ENCODE data around the gene CFHR2.

The CFHR2 gene

GRCh38 chr1:197001828-197002227, 58.3 kb downstream of the CFHR2 start:
- DNase-seq: no peak

- no peak for DNase-seq
Observed at GRCh38 chr1:197003132-197003531, 59.6 kb downstream of the CFHR2 start.

GRCh38 chr1:197008861-197009260, 65.3 kb downstream of the CFHR2 start:
- DNase-seq: no peak
